Naive B cell (primary cell): ENCODE results near the gene KIRREL3. TPM values are rescaled to one million over a fixed set of nuclear protein-coding genes. Genes with fewer than 3 reads are reported as not detected.
A peak's percentile ranks its signal among the peaks of the same experiment; 100 is the strongest.

Experiments used
- ATAC-seq, 2 donors: fragments of 150-1000 bp; cut with Tn5 transposase; 2 replicates each; pipeline ENCODE4 v1.10.0; 2021; ENCODE audit warnings: low read depth in 2 of 2, mild to moderate bottlenecking in 2 of 2, moderate library complexity in 2 of 2
- DNase-seq: peaks from one replicate; pipeline ENCODE4 v3.0.0; 2022
- H3K27ac Mint-ChIP-seq, 6 donors: one replicate each; pipeline ENCODE4 v1.8.0; 2020 to 2022; ENCODE audit warnings: mild to moderate bottlenecking in 6 of 6, mixed read lengths in 6 of 6, moderate library complexity in 5 of 6, inconsistent platforms in 2 of 6
- H3K27me3 Mint-ChIP-seq, 3 donors: one replicate each; pipeline ENCODE4 v1.8.0; 2021 to 2022; ENCODE audit warnings: mixed read lengths in 3 of 3, mild to moderate bottlenecking in 1 of 3
- H3K36me3 Mint-ChIP-seq, 2 donors: one replicate each; pipeline ENCODE4 v1.8.0; 2020 to 2022; ENCODE audit warnings: mixed read lengths in 2 of 2, inconsistent platforms in 1 of 2, mild to moderate bottlenecking in 1 of 2
- H3K4me1 Mint-ChIP-seq, 3 donors: one replicate each; pipeline ENCODE4 v1.8.0; 2020 to 2022; ENCODE audit warnings: mixed read lengths in 3 of 3, inconsistent platforms in 1 of 3, mild to moderate bottlenecking in 1 of 3, moderate library complexity in 1 of 3
- H3K4me3 Mint-ChIP-seq, 8 donors: one replicate each; pipeline ENCODE4 v1.8.0; 2020 to 2022; ENCODE audit warnings: mild to moderate bottlenecking in 8 of 8, mixed read lengths in 8 of 8, moderate library complexity in 8 of 8, inconsistent platforms in 2 of 8
- H3K9me3 Mint-ChIP-seq, 7 donors: one replicate each; pipeline ENCODE4 v1.8.0; 2020 to 2022; ENCODE audit warnings: mixed read lengths in 7 of 7, mild to moderate bottlenecking in 5 of 7, inconsistent platforms in 2 of 7, moderate library complexity in 1 of 7
- polyA plus RNA-seq, 6 donors: library from polyadenylated mRNA; unstranded; fragments of 300-500 nt; fragmentation: Illumina TruSeq; gene quantifications; one replicate each; pipeline ENCODE4 v1.2.3, GENCODE V29; 2021; ENCODE audit warnings: low read depth in 6 of 6

Gene KIRREL3
- polyA plus RNA-seq, 6 donors from 2014 or later: not detected

GRCh38 chr11:126695293-126695692 is 305.3 kb downstream of the KIRREL3 start:
- peaks cover 0 to 9% of the 10 kb centered on the region in 2 donors for H3K36me3 Mint-ChIP-seq
- H3K27me3 Mint-ChIP-seq: peaks cover 0 to 25% (median 8%) of the 10 kb centered on the region in 3 donors
- H3K4me1 Mint-ChIP-seq: no peaks in the 10 kb centered on the region
- DNase-seq: no peak
- no peak overlapping the region for H3K4me3 Mint-ChIP-seq
- ATAC-seq: no peak
- no peak overlapping the region for H3K27ac Mint-ChIP-seq
- H3K9me3 Mint-ChIP-seq: peaks cover 0 to 11% (median 3%) of the 10 kb centered on the region in 7 donors

- Mint-ChIP-seq H3K27me3 (peaks cover 0 to 25% (median 7%) of the 10 kb centered on the region in 3 donors), H3K36me3 (peaks cover 0 to 9% of the 10 kb centered on the region in 2 donors), H3K4me1 (no peaks in the 10 kb centered on the region), H3K9me3 (peaks cover 0 to 11% (median 4%) of the 10 kb centered on the region in 7 donors), H3K4me3 (no peak overlapping the region), H3K27ac (peak overlapping the region in 1 of 6 donors; percentile 29)
- ATAC-seq (no peak), DNase-seq (no peak)
These were observed 306.4 kb downstream of the KIRREL3 start for GRCh38 chr11:126694065-126694625.

- H3K27me3 Mint-ChIP-seq: peaks cover 0 to 15% (median 4%) of the 10 kb centered on the region in 3 donors
- peaks cover 0 to 3% (median 0%) of the 10 kb centered on the region in 7 donors for H3K9me3 Mint-ChIP-seq
- no peak for DNase-seq
- no peak for ATAC-seq
- no peak overlapping the region for H3K4me3 Mint-ChIP-seq
- H3K4me1 Mint-ChIP-seq: no peaks in the 10 kb centered on the region
- H3K36me3 Mint-ChIP-seq: no peaks in the 10 kb centered on the region
- H3K27ac Mint-ChIP-seq: no peak overlapping the region
These were observed 313.1 kb downstream of the KIRREL3 start for GRCh38 chr11:126687477-126687876.

- peaks cover 0 to 3% (median 0%) of the 10 kb centered on the region in 7 donors for H3K9me3 Mint-ChIP-seq
- H3K27ac Mint-ChIP-seq: no peak overlapping the region
- H3K4me3 Mint-ChIP-seq: peak overlapping the region in 1 of 8 donors; percentile 19
- no peak for ATAC-seq
- no peak for DNase-seq
- H3K27me3 Mint-ChIP-seq: peaks cover 0 to 15% (median 4%) of the 10 kb centered on the region in 3 donors
- H3K36me3 Mint-ChIP-seq: no peaks in the 10 kb centered on the region
- no peaks in the 10 kb centered on the region for H3K4me1 Mint-ChIP-seq
These were observed 313.6 kb downstream of the KIRREL3 start for GRCh38 chr11:126686938-126687337.

GRCh38 chr11:126683766-126684728 is 316.5 kb downstream of the KIRREL3 start:
- no peaks in the 10 kb centered on the region for H3K36me3 Mint-ChIP-seq
- H3K9me3 Mint-ChIP-seq: peaks cover 0 to 3% (median 0%) of the 10 kb centered on the region in 7 donors
- peaks cover 0 to 14% (median 4%) of the 10 kb centered on the region in 3 donors for H3K27me3 Mint-ChIP-seq
- H3K4me1 Mint-ChIP-seq: no peaks in the 10 kb centered on the region
- DNase-seq (no peak), ATAC-seq (no peak)
- no peak overlapping the region for H3K27ac Mint-ChIP-seq
- no peak overlapping the region for H3K4me3 Mint-ChIP-seq

GRCh38 chr11:126682590-126682989 is 318.0 kb downstream of the KIRREL3 start:
- DNase-seq (no peak), ATAC-seq (no peak)
- Mint-ChIP-seq H3K27me3 (peaks cover 0 to 7% (median 4%) of the 10 kb centered on the region in 3 donors), H3K36me3 (no peaks in the 10 kb centered on the region), H3K4me1 (no peaks in the 10 kb centered on the region), H3K4me3 (no peak overlapping the region), H3K9me3 (peaks cover 0 to 3% (median 2%) of the 10 kb centered on the region in 7 donors), H3K27ac (no peak overlapping the region)

- H3K4me1 Mint-ChIP-seq: no peaks in the 10 kb centered on the region
- H3K27me3 Mint-ChIP-seq: peaks cover 2 to 8% (median 5%) of the 10 kb centered on the region in 3 donors
- no peak overlapping the region for H3K4me3 Mint-ChIP-seq
- peaks cover 0 to 3% (median 2%) of the 10 kb centered on the region in 7 donors for H3K9me3 Mint-ChIP-seq
- no peaks in the 10 kb centered on the region for H3K36me3 Mint-ChIP-seq
- ATAC-seq: no peak
- no peak overlapping the region for H3K27ac Mint-ChIP-seq
- DNase-seq: no peak
These were observed 319.9 kb downstream of the KIRREL3 start for GRCh38 chr11:126680700-126681099.

- no peak for ATAC-seq
- Mint-ChIP-seq H3K27ac (no peak overlapping the region), H3K4me1 (no peaks in the 10 kb centered on the region), H3K27me3 (peaks cover 0 to 10% (median 5%) of the 10 kb centered on the region in 3 donors), H3K9me3 (peaks cover 0 to 3% (median 2%) of the 10 kb centered on the region in 7 donors), H3K36me3 (no peaks in the 10 kb centered on the region), H3K4me3 (no peak overlapping the region)
- no peak for DNase-seq
These were observed 320.4 kb downstream of the KIRREL3 start for GRCh38 chr11:126680131-126680530.

- no peak for ATAC-seq
- Mint-ChIP-seq H3K27ac (no peak overlapping the region), H3K36me3 (no peaks in the 10 kb centered on the region)
These were observed 321.5 kb downstream of the KIRREL3 start for GRCh38 chr11:126679033-126679432.

GRCh38 chr11:126676536-126676935 is 324.0 kb downstream of the KIRREL3 start:
- Mint-ChIP-seq H3K4me1 (no peaks in the 10 kb centered on the region), H3K36me3 (no peaks in the 10 kb centered on the region), H3K27me3 (peaks cover 0 to 6% (median 5%) of the 10 kb centered on the region in 3 donors), H3K27ac (no peak overlapping the region), H3K9me3 (peaks cover 0 to 7% (median 2%) of the 10 kb centered on the region in 7 donors), H3K4me3 (no peak overlapping the region)
- ATAC-seq (no peak), DNase-seq (no peak)

More at GRCh38 chr11:126679033-126679432, 321.5 kb downstream of the KIRREL3 start:
- peaks cover 0 to 3% (median 2%) of the 10 kb centered on the region in 7 donors for H3K9me3 Mint-ChIP-seq
- H3K4me1 Mint-ChIP-seq: no peaks in the 10 kb centered on the region
- no peak for DNase-seq
- H3K4me3 Mint-ChIP-seq: no peak overlapping the region
- H3K27me3 Mint-ChIP-seq: peaks cover 0 to 6% (median 5%) of the 10 kb centered on the region in 3 donors

- Mint-ChIP-seq H3K9me3 (peaks cover 0 to 7% (median 0%) of the 10 kb centered on the region in 7 donors), H3K4me3 (no peak overlapping the region), H3K4me1 (no peaks in the 10 kb centered on the region), H3K36me3 (no peaks in the 10 kb centered on the region), H3K27ac (no peak overlapping the region), H3K27me3 (peaks cover 9 to 18% (median 18%) of the 10 kb centered on the region in 3 donors)
- ATAC-seq (no peak), DNase-seq (no peak)
These were observed 327.3 kb downstream of the KIRREL3 start for GRCh38 chr11:126673319-126673718.

GRCh38 chr11:126669416-126669815 is 331.2 kb downstream of the KIRREL3 start:
- ATAC-seq (no peak), DNase-seq (no peak)
- Mint-ChIP-seq H3K9me3 (peaks cover 0 to 9% (median 0%) of the 10 kb centered on the region in 7 donors), H3K27me3 (peaks cover 8 to 22% (median 19%) of the 10 kb centered on the region in 3 donors), H3K4me3 (no peak overlapping the region), H3K4me1 (no peaks in the 10 kb centered on the region), H3K36me3 (no peaks in the 10 kb centered on the region), H3K27ac (no peak overlapping the region)

GRCh38 chr11:126664643-126665042 is 335.9 kb downstream of the KIRREL3 start:
- Mint-ChIP-seq H3K36me3 (no peaks in the 10 kb centered on the region), H3K4me1 (no peaks in the 10 kb centered on the region), H3K27ac (no peak overlapping the region), H3K9me3 (peaks cover 0 to 4% (median 0%) of the 10 kb centered on the region in 7 donors), H3K27me3 (peaks cover 4 to 24% (median 17%) of the 10 kb centered on the region in 3 donors), H3K4me3 (no peak overlapping the region)
- DNase-seq (no peak), ATAC-seq (no peak)
